ENCODE measurements around the gene ADCY1. TPM values are rescaled to one million over a fixed set of nuclear protein-coding genes. Genes with fewer than 3 reads are reported as not detected.

ADCY1 gene
- total RNA-seq, 1 donor from 2014 or later, result 2.8 TPM

DNA sequence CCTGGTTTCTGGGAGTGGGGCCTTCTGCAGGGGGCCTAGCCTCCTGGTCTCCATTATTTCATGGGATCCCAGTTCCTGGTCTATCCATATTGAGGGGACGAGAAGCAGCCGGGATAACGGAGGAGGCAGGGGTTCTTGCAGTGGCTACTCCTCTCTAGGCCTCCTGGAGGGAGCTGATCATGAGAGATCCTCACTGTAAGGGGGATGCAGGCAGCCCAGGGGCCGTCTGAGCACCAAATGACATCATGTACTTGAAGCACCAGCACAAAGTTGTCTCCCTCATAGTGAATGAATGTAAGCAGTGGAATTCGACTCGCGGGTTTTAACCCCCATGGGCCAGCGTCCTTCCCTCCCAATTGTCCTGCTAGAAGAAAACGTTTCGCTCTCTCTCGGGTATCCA is 964 bp upstream of the ADCY1 start:
- intact Hi-C loops (cut with micrococcal nuclease), result no loop called here
- DNase-seq, result no peak

DNA sequence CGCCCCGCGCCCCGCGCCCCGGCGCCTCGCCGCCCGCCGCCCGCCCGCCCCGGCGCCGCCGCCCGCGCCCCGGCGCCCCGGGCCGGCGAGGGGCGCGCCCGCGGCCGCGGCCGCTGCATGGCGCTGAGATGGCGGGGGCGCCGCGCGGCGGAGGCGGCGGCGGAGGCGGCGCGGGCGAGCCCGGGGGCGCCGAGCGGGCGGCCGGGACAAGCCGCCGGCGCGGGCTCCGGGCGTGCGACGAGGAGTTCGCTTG is 174 bp downstream of the ADCY1 start:
- H3K4me3 ChIP-seq, result peak overlapping the region; percentile 81
- no peaks in the 10 kb centered on the region for H3K9me3 ChIP-seq (replicated peaks)
- peaks cover 50% of the 10 kb centered on the region for H3K27me3 ChIP-seq (ENCODE audit: low read depth)
- TF ChIP-seq, protein P1, sequence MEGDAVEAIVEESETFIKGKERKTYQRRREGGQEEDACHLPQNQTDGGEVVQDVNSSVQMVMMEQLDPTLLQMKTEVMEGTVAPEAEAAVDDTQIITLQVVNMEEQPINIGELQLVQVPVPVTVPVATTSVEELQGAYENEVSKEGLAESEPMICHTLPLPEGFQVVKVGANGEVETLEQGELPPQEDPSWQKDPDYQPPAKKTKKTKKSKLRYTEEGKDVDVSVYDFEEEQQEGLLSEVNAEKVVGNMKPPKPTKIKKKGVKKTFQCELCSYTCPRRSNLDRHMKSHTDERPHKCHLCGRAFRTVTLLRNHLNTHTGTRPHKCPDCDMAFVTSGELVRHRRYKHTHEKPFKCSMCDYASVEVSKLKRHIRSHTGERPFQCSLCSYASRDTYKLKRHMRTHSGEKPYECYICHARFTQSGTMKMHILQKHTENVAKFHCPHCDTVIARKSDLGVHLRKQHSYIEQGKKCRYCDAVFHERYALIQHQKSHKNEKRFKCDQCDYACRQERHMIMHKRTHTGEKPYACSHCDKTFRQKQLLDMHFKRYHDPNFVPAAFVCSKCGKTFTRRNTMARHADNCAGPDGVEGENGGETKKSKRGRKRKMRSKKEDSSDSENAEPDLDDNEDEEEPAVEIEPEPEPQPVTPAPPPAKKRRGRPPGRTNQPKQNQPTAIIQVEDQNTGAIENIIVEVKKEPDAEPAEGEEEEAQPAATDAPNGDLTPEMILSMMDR (IDR thresholded peaks at IDR 0.05; ENCODE audit: borderline replicate concordance), result no peak
- intact Hi-C loops (cut with micrococcal nuclease), result no loop called here
- H3K27ac ChIP-seq (replicated peaks), result no peak overlapping the region
- H3K4me1 ChIP-seq, result peaks cover 20% of the 10 kb centered on the region
- DNase-seq, result no peak
- no peaks in the 10 kb centered on the region for H3K36me3 ChIP-seq

More for the DNA sequence above, 964 bp upstream of the ADCY1 start:
- TF ChIP-seq, protein P1 (IDR thresholded peaks at IDR 0.05; ENCODE audit: borderline replicate concordance), result no peak
- peaks cover 20% of the 10 kb centered on the region for H3K4me1 ChIP-seq
- no peak overlapping the region for H3K4me3 ChIP-seq
- no peak overlapping the region for H3K27ac ChIP-seq (replicated peaks)
- H3K36me3 ChIP-seq, result no peaks in the 10 kb centered on the region
- H3K27me3 ChIP-seq (ENCODE audit: low read depth), result peaks cover 50% of the 10 kb centered on the region
- no peaks in the 10 kb centered on the region for H3K9me3 ChIP-seq (replicated peaks)

DNA sequence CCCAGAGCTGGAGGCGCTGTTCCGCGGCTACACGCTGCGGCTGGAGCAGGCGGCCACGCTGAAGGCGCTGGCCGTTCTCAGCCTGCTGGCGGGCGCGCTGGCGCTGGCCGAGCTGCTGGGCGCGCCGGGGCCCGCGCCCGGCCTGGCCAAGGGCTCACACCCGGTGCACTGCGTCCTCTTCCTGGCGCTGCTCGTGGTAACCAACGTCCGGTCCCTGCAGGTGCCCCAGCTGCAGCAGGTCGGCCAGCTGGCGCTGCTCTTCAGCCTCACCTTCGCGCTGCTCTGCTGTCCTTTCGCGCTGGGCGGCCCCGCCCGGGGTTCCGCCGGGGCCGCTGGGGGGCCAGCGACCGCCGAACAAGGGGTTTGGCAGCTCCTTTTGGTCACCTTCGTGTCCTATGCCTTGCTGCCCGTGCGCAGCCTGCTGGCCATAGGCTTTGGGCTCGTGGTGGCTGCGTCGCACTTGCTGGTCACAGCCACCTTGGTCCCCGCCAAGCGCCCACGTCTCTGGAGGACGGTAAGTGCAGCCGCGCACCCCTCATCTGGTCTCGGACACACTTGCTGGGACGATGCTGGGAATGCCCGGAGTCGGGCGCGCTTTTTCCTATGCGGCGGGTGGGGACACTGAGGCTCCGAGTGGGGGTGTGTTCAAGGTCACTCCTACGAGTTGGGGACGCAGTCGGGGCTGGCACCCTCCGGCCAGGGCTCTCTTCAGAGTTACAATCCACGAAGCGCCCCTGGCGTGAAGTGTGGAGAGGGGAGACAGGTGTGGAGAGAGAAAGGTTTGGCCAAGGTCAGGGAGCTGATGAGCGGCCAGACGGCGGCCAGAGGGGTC is 717 bp downstream of the ADCY1 start:
- no peaks in the 10 kb centered on the region for H3K36me3 ChIP-seq
- peak; percentile 35 for DNase-seq
- peaks cover 50% of the 10 kb centered on the region for H3K27me3 ChIP-seq (ENCODE audit: low read depth)
- H3K9me3 ChIP-seq (replicated peaks), result no peaks in the 10 kb centered on the region
- peaks cover 20% of the 10 kb centered on the region for H3K4me1 ChIP-seq
- peak overlapping the region; percentile 81 for H3K4me3 ChIP-seq
- H3K27ac ChIP-seq (replicated peaks), result peak overlapping the region; percentile 46
- TF ChIP-seq, protein P1 (IDR thresholded peaks at IDR 0.05; ENCODE audit: borderline replicate concordance), result peak; percentile 27
- intact Hi-C loops (cut with micrococcal nuclease), result no loop called here

DNA sequence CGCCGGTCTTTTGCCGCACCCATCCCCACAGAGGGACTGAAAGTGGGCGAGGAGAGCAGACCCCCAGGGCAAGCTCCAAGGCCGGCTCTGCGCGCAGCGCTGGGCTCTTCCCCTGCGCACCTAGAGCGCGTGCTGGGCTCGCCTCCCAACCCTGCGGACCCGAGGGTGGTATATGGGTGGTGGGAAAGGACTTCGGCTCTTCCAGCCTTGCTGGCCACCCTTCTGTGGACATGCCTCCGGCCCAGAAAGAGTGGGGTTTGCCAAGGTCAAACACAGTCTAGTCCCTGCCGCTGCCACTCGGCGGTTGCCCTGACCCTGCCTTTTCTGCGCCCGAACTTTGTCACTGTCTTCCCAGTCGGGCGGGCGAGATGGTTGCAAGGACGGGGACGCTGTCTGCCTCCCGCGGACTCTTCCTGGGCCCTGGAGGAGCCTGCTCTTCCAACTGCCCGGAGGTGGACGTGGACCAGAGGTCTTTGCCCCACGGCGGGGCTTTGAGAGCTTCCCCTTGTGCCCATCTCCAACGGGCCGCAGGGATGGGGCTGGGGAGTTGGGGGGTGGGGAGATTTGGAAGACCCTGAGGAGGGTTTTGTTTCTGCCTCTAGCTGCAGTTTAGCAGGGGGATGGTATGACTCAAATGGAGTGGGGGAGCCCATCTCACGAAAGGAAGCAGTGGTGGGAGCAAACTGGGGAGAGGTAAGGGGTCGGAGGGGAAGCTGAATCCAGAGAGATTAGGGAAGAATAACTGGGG is 1.5 kb downstream of the ADCY1 start:
- H3K27ac ChIP-seq (replicated peaks), result no peak overlapping the region
- no peaks in the 10 kb centered on the region for H3K36me3 ChIP-seq
- intact Hi-C loops (cut with micrococcal nuclease), result no loop called here
- H3K9me3 ChIP-seq (replicated peaks), result no peaks in the 10 kb centered on the region
- H3K4me3 ChIP-seq, result peak overlapping the region; percentile 81
- peaks cover 28% of the 10 kb centered on the region for H3K4me1 ChIP-seq
- no peak for DNase-seq
- TF ChIP-seq, protein P1 (IDR thresholded peaks at IDR 0.05; ENCODE audit: borderline replicate concordance), result no peak
- peaks cover 50% of the 10 kb centered on the region for H3K27me3 ChIP-seq (ENCODE audit: low read depth)

DNA sequence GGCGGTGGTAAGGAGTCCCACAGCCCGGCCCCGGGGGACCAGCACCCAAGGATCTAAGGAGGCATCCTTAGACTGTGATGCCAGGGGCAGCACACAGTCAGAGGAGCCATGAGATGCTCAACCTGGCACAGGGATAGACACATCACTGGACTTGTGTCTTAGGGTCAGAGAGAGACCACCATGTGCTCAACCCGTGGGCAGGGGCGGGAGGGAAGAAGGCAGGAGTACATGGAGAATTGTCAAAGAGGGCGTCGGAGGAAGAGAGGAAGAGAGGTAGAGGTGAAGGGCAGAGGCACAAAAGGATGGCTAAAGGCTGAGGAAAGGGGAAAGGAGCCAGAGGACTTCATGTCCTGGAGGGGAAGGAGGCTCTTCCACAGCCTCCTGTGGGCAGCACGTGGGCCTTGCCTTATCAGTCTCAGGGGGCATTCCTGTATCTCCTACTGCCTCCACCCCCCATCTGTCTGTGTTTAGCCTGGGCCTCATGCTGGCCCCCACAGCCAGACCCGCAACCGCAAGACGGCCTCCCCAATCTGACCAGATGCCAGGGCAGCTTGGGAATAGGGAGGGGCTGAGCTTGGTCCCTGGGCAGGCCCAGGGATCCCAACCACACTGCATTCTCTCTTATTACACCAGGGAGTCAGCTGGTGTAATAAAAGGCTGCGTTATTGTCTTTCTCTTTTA is 2.2 kb downstream of the ADCY1 start:
- H3K9me3 ChIP-seq (replicated peaks), result no peaks in the 10 kb centered on the region
- peak overlapping the region; percentile 81 for H3K4me3 ChIP-seq
- TF ChIP-seq, protein P1 (IDR thresholded peaks at IDR 0.05; ENCODE audit: borderline replicate concordance), result no peak
- DNase-seq, result no peak
- peaks cover 50% of the 10 kb centered on the region for H3K27me3 ChIP-seq (ENCODE audit: low read depth)
- H3K27ac ChIP-seq (replicated peaks), result no peak overlapping the region
- H3K4me1 ChIP-seq, result peaks cover 28% of the 10 kb centered on the region
- no peaks in the 10 kb centered on the region for H3K36me3 ChIP-seq
- intact Hi-C loops (cut with micrococcal nuclease), result no loop called here
